Activated CD4-positive, alpha-beta T cell treated with anti-CD3 and anti-CD28 coated beads for 1 hour (primary cell): ENCODE data around the gene SELENOO.

ENCODE experiments used
- DNase-seq: peaks from one replicate; pipeline ENCODE4 v3.0.0-alpha.2; 2020

SELENOO gene

DNA sequence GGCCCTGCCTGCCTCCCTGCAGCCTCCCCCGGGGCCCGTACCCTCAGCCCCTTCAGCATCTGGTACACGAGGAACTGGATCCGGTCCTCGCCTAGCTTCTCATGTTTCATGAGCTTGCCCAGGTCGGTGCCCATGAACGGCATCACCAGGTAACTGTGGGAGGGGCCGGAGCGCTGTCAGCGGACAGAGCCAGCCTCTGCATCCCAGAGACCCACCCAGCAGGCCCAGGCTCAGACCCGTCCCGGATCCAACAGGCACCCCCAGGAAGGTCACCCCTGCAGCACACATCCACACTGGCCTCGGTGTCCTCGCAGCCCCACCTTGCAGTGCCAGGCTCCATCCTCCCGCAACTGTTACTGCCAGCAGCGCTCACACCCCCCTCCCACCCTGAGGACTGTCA lies 56.2 kb downstream of the SELENOO start:
- DNase-seq: no peak

DNA sequence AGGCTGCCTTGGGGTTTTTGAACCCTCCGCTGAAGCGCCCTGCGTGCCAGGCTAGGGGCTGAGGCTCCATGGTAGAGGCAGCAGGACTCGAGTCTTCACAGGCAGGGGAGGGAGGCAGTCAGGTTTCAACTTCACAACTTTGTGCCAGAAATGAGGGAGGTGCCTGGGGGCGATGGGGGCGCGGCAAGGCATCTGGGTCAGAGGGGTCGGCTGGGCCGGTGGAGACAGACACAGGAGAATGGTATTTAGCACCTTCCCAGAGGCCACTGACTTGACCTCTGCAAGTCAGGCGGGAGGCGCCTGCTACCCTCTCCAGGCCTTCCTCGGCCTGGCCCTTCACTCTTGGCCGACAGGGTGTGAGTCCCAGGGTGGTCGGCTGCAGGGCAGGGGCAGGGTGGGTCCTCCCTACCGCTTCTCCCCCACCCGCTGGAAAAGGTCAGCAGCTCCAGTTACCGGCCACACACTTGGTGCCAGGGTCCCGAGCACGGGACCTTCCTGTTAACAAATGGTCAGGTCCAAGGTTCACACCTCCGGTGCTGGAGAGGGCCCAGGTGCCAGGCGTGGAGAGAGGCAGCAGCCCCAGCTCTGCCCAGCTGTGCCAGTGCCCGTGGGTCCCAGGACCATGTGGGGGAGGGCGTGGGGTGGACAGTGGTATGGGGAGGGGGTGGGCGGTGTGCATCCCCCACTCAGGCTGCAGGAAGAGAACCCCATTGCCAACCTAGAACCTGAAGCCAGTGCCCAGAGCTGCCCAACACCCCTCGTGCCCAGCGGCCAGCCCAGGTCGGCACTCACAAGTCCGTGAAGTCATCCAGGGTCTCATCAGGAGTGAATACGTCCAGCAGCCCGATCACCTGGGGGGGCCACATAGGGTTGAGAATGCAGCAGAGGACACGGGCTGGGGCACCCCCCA lies 56.9 kb downstream of the SELENOO start:
- DNase-seq: no peak

DNA sequence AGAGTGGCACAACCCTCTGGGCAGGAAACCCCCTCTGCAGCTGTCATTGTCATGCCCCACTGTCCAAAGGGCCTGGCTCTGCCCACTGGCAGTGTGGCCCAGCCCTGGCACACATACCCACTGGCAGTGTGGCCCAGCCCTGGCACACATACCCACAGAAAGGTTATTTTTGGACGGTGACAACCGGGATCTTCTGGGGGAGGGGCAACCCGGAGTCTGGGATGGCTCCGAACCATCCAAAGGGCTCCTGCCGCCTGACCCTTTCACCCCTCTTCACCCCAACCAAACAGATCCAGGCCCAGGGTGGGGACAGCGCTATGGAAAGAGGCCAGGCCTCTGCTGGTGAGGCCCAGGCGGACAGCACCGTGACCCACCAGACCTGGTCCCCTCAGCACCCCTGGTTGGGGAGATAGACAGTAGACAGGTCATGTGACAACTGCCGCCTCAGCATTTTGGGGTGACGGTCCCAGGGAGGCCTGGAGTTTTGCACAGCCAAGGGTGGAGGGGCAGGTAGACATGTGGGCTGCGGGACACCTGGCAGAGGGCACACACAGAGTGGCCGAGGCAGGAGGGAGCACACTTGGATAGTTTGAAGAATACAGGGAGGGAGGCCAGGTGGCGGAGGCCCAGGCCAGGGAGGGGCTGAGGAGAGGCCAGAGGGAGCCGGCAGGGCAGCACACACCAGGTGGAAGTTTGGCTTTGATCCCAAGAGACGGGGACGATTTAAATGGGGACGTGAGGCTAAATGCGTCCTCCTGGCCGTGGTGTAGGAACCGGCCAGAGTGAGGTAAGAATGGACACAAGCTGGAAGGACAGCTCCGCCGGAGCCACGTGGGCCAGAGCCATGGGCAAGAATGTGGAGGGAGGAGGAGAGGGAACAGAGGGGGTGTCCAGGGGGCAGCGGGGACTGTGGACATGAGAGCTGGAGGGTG lies 57.8 kb downstream of the SELENOO start:
- DNase-seq: no peak

DNA sequence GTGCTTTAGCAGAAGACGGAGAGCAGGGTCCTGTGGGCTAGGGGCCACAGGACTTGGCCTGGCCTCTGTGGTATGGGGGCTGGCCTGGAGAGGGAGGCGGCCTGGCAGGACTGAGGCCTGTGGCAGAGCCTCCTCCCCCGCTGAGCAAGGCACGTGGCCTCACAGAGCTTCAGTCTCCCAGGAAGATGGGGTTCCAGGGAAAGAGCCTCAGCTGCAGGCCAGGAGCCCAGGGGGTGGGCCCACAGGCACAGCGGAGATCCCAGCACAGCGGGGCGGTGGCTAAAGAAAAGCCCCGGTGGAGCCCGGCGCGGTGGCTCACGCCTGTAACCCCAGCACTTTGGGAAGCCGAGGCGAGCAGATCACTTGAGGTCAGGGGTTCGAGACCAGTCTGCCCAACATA lies 58.5 kb downstream of the SELENOO start:
- no peak for DNase-seq

DNA sequence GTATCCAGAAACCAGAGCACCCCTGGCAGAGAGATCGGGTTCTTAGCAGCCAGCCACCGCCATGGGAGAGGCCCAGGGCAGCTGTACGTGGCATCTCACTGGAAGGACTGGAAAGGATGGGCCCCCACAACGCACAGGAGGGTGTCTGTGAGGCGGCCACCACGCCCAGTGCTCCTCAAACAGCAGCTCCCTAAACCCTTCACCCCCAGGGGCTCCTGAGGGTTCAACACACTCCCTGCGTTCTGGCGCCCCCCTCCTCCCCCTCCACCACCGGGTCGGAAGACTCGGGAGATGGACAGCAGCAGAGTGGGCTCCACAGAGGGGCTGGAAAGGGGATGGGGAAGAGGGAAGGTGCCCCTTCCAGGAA lies 59.6 kb downstream of the SELENOO start:
- DNase-seq: no peak

DNA sequence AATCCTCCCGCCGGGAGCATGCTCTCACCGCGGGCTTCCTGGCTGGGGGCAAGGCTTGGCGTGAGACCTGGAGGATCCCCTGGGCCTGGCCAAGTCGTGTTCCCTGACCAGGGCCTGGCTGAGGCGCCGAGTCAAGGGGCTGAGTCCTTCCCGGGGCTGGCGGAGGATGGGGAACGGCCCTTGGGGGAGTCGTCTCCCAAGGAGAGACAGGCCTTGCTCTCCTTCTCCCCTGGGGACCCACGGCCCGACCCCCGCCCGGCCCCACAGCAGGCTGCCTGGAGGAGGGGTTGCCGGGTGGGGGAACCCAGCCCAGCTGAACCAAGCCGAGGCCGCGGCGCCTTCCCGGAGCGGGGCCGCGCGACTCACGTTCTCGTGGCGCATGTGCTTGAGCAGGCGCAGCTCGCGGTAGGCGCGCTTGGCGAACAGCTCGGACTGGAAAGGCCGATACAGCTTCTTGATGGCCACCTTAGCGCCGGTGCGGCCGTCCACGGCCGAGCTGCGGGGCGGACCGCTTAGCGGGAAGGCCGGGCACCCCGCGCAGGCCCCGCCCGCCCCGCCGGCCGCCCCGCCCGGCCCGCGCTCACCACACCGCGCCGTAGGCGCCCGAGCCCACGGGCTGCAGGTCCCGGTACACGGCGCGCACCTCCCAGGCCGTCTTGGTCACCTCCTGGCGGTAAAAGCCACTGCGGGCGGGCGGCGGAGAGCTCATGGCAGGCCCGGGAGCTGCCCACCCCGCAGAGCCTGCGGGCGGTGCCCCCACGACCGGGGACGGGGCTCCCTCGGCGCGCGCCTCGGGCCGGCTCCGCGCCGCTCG lies 60.2 kb downstream of the SELENOO start:
- no peak for DNase-seq

DNA sequence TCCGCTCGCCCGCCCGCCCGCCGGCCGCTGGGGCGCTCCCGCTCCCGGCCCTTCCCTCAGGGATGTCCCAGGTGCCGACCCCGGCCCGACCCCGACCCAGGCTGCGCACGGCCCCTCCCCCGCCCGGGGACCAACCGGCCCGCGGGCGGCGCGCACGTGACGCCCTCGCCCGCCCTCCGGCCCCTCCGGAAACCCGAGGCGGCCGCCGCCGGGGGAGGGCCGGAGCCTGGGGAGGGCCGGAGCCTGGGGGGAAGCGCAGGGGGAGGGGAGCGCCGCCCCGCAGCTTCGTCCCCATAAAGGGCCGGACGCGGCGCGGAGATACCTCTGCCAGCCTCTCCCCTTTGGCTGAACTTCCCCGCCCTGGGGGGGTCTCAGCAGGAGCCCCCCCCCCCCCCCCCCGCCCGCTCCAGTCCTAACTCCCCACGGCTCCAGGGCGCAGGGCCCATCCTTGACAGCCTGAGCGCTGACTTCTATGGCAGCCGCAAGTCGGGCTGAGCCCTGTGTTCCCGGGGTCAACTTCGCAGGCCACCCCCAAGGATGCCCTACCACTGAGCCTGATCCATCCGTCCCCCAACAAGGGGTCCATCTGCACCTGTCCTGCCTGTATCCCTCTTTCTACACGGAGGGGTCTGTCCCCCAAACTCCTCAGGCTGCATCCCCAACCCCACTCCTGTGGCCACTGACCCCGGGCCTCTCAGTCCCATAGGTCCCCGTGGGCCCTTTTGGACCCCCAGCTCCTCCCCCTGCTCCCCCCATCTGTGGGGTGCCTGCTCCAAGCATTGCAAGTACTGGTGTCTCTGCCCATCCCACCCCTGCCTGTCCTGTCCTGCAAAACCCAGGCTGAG lies 61.0 kb downstream of the SELENOO start, which contains the start of gene MAPK12:
Gene MAPK12, minus strand, starts transcription at position 69 of the 845 bp plus-strand sequence. CDS start 174 bp downstream, outside the sequence.
- no peak for DNase-seq

DNA sequence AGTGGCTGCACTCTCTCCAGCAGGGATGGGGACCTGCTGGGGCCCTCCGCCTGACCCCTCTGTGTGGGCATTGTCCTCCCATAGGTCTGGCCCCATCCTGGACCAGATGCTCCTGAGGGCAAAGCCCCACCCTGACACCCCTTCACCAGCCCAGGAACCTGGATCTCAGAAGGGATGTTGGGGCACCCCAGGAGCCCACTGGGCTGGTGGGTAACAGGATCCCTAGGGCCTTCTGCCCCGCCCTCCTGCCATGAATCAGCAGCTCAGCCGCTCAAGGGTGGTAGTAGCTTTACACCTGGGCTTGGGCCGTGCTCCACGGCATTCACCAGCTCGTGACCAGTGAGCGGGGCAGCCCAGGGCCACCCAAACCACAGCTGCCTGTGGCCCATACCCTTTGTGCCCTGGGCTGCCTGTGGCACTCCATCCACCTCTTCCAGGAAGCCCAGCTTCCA lies 61.7 kb downstream of the SELENOO start:
- no peak for DNase-seq

DNA sequence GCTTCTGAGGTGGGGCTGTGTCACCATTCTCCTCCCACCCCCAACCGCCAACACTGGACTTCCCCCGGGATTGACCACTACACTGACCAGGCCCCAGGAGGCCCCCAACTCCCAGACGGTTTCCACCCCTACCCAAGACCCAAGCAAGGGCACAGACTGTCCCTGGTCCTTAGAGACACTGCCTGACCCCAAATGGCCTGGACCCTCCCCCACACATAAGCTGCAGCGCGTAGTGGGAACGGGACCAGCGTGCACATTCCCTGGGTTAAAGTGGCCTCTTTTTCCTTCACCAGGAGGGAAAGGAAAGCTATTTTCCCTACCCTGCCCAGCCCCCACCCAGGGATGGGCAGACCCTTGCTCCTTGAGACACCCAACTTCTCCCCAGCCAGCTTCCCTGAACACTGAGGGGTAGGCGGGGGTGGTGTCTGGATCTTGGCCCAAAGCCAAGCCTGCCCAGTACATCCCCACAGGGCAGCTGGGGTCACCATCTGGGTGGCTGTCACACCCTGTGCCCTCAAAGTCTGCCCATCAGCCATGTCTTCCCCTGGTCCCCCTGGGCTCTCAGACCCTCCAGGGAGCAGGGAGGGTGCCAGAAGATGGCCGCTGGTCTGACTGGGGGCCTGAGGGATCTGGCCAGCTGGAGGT lies 62.3 kb downstream of the SELENOO start:
- DNase-seq: no peak

DNA sequence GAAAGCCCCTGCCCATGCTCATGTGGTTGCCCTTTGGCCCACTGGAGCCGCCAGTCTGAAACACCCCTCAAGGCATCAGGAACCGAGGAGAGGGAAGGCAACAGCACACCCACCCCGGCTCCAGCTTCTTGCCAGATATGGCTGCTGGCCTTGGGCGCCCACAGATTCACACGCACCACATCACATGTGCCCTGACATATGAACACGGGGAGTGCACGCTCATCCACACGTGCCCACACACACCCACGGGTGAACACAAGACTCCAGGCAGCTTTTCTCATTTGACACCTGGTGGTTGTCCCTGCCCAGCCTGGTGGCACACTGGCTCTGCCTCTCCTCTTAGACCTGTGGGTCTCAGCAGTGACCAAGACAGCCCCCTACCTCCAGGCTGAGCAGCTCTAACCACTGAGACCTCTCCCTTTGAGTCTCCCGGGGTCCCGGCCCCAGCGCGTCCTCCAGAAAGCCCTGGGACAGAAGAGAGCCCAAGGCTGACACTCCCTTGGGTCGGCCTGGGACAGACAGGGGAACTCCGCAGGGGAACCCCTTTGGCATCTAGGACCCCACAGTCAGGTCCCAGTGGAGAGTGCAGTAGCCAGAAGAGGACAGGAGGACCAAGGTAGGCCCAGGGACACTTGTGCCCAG lies 63.4 kb downstream of the SELENOO start:
- no peak for DNase-seq

DNA sequence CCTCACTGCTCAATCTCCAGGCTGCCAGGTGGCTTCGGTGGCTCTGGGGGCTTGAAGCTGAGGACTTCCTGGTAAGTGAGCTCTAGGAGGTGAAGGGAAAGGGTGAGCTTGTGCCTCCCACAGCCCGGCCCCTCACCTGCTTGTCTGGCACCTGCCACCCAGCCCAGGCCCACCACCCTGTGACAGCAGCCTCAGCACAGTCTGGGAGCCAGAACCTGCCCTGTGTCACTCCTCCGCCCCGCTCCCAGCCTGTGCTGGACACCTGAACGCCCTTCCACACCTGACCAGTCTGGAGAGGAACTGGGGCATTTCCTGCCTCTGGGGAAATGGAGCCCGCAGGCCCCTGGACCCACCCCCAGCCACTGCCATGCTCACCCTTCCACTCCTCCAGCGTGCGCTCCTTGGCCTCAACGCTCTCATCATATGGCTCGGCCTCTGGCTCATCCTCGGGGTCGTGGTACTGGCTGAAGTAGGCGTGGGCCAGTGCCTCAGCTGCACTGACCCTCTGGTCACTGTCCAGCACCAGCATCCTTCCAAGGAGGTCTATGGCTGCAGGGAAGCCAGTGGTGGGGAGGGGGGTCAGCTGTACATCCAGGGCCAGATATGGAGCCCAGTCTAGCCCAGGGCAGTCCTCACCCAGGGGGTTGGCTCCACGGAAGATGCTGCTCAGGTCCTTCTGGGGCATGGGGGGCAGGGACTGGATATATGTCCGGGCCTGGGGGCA lies 64.3 kb downstream of the SELENOO start:
- DNase-seq: no peak

DNA sequence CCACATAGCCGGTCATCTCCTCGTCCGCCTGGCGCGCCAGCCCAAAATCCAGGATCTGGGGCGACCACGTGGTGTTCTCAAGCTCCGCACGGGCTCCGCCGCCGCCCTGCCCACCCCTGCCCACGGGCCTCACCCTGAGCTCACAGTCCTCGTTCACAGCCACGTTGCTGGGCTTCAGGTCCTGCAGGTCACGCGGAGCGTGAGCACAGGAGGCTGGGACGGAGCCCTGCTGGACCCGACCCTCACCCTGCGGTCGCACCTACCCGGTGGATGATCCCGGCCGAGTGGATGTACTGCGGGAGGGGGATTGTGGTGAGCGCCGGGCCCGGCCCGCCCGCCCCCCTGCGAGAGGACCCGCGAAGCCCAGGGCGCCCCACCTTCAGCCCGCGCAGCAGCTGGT lies 66.2 kb downstream of the SELENOO start:
- no peak for DNase-seq
